Measurements from ENCODE around the gene UPK1A.

Gene UPK1A

DNA sequence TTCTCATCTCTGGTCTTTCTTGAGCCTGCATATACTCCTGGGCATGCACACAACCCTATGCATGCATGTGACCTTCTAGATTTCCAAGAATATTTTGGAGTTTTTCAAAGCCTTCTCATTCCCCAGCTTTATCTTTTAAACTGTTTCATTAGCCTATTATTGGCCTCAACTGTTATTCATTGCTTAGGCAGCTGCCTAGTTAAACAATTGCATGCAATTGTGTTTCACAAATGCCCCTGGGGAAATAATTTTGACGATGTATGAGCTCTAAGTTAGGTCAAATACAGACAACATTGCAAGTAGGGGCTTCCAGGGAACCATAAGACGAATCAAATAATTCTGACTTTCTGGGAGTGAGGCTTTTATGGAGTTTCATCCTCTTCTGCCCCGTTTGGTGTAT, 2.3 kb upstream of the UPK1A start:
- TF ChIP-seq, protein P1, sequence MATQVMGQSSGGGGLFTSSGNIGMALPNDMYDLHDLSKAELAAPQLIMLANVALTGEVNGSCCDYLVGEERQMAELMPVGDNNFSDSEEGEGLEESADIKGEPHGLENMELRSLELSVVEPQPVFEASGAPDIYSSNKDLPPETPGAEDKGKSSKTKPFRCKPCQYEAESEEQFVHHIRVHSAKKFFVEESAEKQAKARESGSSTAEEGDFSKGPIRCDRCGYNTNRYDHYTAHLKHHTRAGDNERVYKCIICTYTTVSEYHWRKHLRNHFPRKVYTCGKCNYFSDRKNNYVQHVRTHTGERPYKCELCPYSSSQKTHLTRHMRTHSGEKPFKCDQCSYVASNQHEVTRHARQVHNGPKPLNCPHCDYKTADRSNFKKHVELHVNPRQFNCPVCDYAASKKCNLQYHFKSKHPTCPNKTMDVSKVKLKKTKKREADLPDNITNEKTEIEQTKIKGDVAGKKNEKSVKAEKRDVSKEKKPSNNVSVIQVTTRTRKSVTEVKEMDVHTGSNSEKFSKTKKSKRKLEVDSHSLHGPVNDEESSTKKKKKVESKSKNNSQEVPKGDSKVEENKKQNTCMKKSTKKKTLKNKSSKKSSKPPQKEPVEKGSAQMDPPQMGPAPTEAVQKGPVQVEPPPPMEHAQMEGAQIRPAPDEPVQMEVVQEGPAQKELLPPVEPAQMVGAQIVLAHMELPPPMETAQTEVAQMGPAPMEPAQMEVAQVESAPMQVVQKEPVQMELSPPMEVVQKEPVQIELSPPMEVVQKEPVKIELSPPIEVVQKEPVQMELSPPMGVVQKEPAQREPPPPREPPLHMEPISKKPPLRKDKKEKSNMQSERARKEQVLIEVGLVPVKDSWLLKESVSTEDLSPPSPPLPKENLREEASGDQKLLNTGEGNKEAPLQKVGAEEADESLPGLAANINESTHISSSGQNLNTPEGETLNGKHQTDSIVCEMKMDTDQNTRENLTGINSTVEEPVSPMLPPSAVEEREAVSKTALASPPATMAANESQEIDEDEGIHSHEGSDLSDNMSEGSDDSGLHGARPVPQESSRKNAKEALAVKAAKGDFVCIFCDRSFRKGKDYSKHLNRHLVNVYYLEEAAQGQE (IDR thresholded peaks at IDR 0.05; ENCODE audit: insufficient read depth in 1 of 2, low read depth in 2 of 2, low read length in 2 of 2), result no peak
- no peak for TF ChIP-seq SIN3A (IDR thresholded peaks at IDR 0.05; ENCODE audit: borderline replicate concordance, insufficient read depth, low read length)
- no peak for TF ChIP-seq TAF1 (IDR thresholded peaks at IDR 0.05; ENCODE audit: borderline replicate concordance, insufficient read depth, low read length)
- no peak for TF ChIP-seq FOXP2 (optimal IDR thresholded peaks at IDR 0.05; ENCODE audit: borderline replicate concordance, extremely low read depth, extremely low read length, insufficient read depth)
- TF ChIP-seq POLR2AphosphoS5 (IDR thresholded peaks at IDR 0.05; ENCODE audit: low read depth, low read length), result no peak

DNA sequence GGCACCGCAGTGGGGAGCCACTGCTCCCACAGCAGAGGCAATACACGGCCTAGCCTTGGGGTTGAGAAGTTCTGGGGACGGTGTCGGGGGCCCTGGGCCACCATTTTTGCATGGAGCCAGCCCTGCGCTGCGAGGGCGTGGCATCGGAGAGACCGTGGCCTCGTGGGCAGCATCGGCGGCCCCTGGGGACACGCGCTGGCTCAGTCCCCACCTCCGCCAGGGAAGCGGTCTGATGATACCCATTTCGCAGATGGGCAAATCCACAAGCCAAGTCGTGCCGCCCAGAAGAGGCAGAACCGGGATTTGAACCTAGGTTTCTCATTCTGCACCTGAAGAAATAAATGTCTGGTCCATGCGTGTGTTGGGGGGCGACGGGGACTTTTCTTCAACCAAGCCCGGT, 1.2 kb upstream of the UPK1A start:
- no peak for TF ChIP-seq POLR2AphosphoS5 (IDR thresholded peaks at IDR 0.05; ENCODE audit: low read depth, low read length)
- TF ChIP-seq, protein P1 (IDR thresholded peaks at IDR 0.05; ENCODE audit: insufficient read depth in 1 of 2, low read depth in 2 of 2, low read length in 2 of 2), result no peak
- no peak for TF ChIP-seq TAF1 (IDR thresholded peaks at IDR 0.05; ENCODE audit: borderline replicate concordance, insufficient read depth, low read length)
- TF ChIP-seq FOXP2 (optimal IDR thresholded peaks at IDR 0.05; ENCODE audit: borderline replicate concordance, extremely low read depth, extremely low read length, insufficient read depth), result no peak
- TF ChIP-seq SIN3A (IDR thresholded peaks at IDR 0.05; ENCODE audit: borderline replicate concordance, insufficient read depth, low read length), result no peak

DNA sequence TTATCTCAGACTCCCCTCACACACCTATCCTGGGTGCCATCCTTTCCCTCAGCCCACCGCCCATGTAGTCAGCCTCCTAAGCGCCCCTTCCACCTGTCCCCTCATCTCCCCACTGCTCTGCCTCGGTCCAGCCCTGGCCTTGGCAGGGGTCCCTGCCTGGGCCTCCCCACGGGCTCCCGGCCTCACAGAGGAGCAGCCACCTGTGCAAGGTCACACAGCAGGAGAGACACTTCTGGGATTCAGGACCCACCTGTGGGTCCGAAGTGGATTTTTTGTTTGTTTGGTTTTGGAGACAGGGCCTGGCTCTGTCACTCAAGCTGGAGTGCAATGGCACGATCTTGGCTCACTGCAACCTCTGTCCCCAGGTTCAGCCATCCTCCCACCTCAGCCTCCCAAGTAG, 713 bp upstream of the UPK1A start:
- TF ChIP-seq, protein P1 (IDR thresholded peaks at IDR 0.05; ENCODE audit: insufficient read depth in 1 of 2, low read depth in 2 of 2, low read length in 2 of 2), result no peak
- no peak for TF ChIP-seq POLR2AphosphoS5 (IDR thresholded peaks at IDR 0.05; ENCODE audit: low read depth, low read length)
- TF ChIP-seq TAF1 (IDR thresholded peaks at IDR 0.05; ENCODE audit: borderline replicate concordance, insufficient read depth, low read length), result no peak
- TF ChIP-seq SIN3A (IDR thresholded peaks at IDR 0.05; ENCODE audit: borderline replicate concordance, insufficient read depth, low read length), result no peak
- no peak for TF ChIP-seq FOXP2 (optimal IDR thresholded peaks at IDR 0.05; ENCODE audit: borderline replicate concordance, extremely low read depth, extremely low read length, insufficient read depth)

DNA sequence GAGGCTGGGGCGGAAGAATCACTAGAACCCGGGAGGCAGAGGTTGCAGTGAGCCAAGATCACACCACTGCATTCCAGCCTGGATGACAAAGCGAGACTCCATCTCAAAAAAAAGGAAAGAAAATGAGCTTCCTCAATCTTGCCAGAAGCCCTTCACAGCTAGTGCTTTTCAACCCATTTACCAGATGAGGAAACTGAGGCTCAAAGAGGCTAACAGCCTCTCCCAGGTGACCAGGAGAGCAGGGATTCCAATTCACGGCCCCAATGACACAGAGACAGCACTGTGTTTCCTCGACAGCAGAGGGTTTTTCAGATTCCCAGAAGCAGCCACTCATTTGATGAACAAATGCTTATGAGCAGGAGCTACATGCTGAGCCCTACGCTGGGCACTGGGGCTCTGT, 3.2 kb downstream of the UPK1A start:
- TF ChIP-seq SIN3A (IDR thresholded peaks at IDR 0.05; ENCODE audit: borderline replicate concordance, insufficient read depth, low read length) (no peak), TAF1 (IDR thresholded peaks at IDR 0.05; ENCODE audit: borderline replicate concordance, insufficient read depth, low read length) (no peak), FOXP2 (optimal IDR thresholded peaks at IDR 0.05; ENCODE audit: borderline replicate concordance, extremely low read depth, extremely low read length, insufficient read depth) (no peak), POLR2AphosphoS5 (IDR thresholded peaks at IDR 0.05; ENCODE audit: low read depth, low read length) (no peak)
- TF ChIP-seq, protein P1 (IDR thresholded peaks at IDR 0.05; ENCODE audit: insufficient read depth in 1 of 2, low read depth in 2 of 2, low read length in 2 of 2), result no peak

DNA sequence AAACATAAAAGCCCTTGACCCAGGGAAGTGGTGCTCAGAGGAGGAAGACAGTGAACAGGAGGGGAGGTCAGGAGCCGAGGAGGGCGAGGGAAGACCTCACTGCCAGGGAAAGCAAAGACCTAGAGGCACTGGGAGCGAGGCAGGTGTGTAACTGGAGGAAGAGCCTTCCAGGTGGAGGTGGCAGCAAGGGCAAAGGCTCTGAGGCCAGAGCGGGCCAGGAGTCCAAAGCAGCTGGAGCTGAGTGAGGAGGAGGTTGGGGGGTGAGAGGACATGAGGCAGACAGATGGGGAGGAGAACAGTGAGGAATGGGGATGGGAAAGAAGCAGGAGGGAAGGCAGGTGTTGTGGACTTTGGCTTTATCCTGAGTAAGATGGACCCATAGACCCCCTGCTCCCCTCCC, 3.7 kb downstream of the UPK1A start:
- TF ChIP-seq FOXP2 (optimal IDR thresholded peaks at IDR 0.05; ENCODE audit: borderline replicate concordance, extremely low read depth, extremely low read length, insufficient read depth) (no peak), POLR2AphosphoS5 (IDR thresholded peaks at IDR 0.05; ENCODE audit: low read depth, low read length) (no peak), SIN3A (IDR thresholded peaks at IDR 0.05; ENCODE audit: borderline replicate concordance, insufficient read depth, low read length) (no peak), TAF1 (IDR thresholded peaks at IDR 0.05; ENCODE audit: borderline replicate concordance, insufficient read depth, low read length) (no peak)
- TF ChIP-seq, protein P1 (IDR thresholded peaks at IDR 0.05; ENCODE audit: insufficient read depth in 1 of 2, low read depth in 2 of 2, low read length in 2 of 2), result no peak

Measured in PFSK-1 (cell line).